Peyer's patch (tissue), 4 donors: ENCODE data around the gene VTN. TPM values are rescaled to one million over a fixed set of nuclear protein-coding genes. Genes with fewer than 3 reads are reported as not detected.

Experiments
- DNase-seq, 3 donors: peaks; one replicate each; pipeline ENCODE4 v3.0.0-alpha.2; 2017 to 2019
- H3K27ac ChIP-seq, 4 donors: fragments of 200-600 bp; sonication (generic); one replicate each; pipeline ENCODE4 v1.5.1; 2016 to 2019
- H3K27me3 ChIP-seq, 2 donors: fragments of 200-600 bp; sonication (generic); one replicate each; pipeline ENCODE4 v1.5.1; 2019
- H3K36me3 ChIP-seq, 3 donors: fragments of 200-600 bp; sonication (generic); one replicate each; pipeline ENCODE4 v1.5.1; 2016 to 2019
- H3K4me1 ChIP-seq, 4 donors: fragments of 200-600 bp; sonication (generic); one replicate each; pipeline ENCODE4 v1.5.1; 2016 to 2019
- H3K4me3 ChIP-seq, 4 donors: fragments of 200-600 bp; sonication (generic); 1 replicate in 3 of 4; 2 replicates in 1 of 4; pipeline ENCODE4 v1.5.1; 2016 to 2019; ENCODE audit warnings: mild to moderate bottlenecking in 1 of 4
- H3K9me3 ChIP-seq, 4 donors: fragments of 200-600 bp; sonication (generic); one replicate each; pipeline ENCODE4 v1.5.1; 2016 to 2019; ENCODE audit warnings: mild to moderate bottlenecking in 1 of 4
- CTCF ChIP-seq, 6 experiments: fragments of 450-650 bp in 4 of 6; fragments of 200-600 bp in 2 of 6; sonication (generic) in 1 of 6; IDR thresholded peaks; one replicate each; pipeline ENCODE4 v1.5.1; 2017 to 2019; ENCODE audit warnings: antibody characterized with exemption in 6 of 6, mild to moderate bottlenecking in 3 of 6, moderate library complexity in 1 of 6
- POLR2A ChIP-seq, 2 donors: fragments of 450-650 bp; IDR thresholded peaks; one replicate each; pipeline ENCODE4 v1.5.1; 2017; ENCODE audit warnings: antibody characterized with exemption in 2 of 2, mild to moderate bottlenecking in 2 of 2, moderate library complexity in 2 of 2
- total RNA-seq, 4 donors: library from RNA; depleted of rRNA; stranded (reverse); fragments of >200 nt; gene quantifications; one replicate each; pipeline ENCODE4 v1.1.0, GENCODE V29; 2016

The VTN gene
- total RNA-seq, 4 donors from 2014 or later, result 0.57 TPM; not detected in 3

DNA sequence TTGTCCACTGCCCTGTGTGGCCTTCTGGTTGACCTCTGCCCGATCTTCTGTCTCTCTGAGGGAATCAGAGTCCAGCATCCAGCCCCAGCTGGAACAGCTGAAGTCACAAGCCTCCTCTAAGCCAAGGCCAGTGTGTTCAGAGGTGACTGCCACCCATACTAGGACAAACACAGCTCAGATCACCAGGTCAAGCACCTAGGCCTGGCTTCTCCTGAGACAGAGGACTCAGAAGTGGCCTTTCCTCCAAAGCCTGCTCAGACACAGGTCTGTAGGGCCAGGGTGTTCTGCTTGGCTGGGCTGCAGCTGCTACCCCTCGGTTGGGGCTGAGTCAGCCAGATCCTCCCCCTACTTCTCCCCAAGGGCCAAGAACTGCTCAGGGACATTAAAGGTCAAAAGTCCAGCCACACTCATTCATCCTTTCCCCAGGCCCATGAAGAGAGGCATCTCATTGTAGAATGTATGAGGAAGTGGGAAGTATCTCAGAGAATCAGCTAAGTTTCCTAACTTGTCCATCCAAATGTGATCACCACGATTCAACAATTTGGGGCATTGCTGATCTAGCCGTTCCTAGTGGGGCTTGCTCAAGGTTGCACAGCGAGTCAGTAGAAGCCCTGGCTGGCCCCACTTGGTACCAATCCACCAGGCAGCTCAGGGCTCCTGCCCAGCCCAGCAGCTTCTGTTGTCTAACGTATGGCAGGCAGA is 28.3 kb upstream of the VTN start:
- H3K9me3 ChIP-seq, result no peaks in the 10 kb centered on the region
- no peaks in the 10 kb centered on the region for H3K4me1 ChIP-seq
- H3K27ac ChIP-seq, result peak overlapping the region in 2 of 4 donors; percentile 17 to 56
- TF ChIP-seq CTCF (IDR thresholded peaks at IDR 0.05) (no peak), POLR2A (IDR thresholded peaks at IDR 0.05) (no peak)
- H3K36me3 ChIP-seq, result peaks cover 0 to 25% (median 0%) of the 10 kb centered on the region in 3 donors
- peak in 1 of 3 donors; percentile 54 for DNase-seq
- no peaks in the 10 kb centered on the region for H3K27me3 ChIP-seq
- no peak overlapping the region for H3K4me3 ChIP-seq

- no peak for DNase-seq
- peak overlapping the region in 1 of 4 donors; percentile 56 for H3K27ac ChIP-seq
- H3K27me3 ChIP-seq, result no peaks in the 10 kb centered on the region
- peaks cover 0 to 30% (median 2%) of the 10 kb centered on the region in 3 donors for H3K36me3 ChIP-seq
- H3K9me3 ChIP-seq, result no peaks in the 10 kb centered on the region
- no peak for TF ChIP-seq CTCF (IDR thresholded peaks at IDR 0.05)
- no peak for TF ChIP-seq POLR2A (IDR thresholded peaks at IDR 0.05)
- H3K4me3 ChIP-seq, result no peak overlapping the region
- no peaks in the 10 kb centered on the region for H3K4me1 ChIP-seq
Observed at GRCh38 chr17:28397687-28398279, 27.7 kb upstream of the VTN start.

- Histone ChIP-seq H3K4me3 (no peak overlapping the region), H3K9me3 (no peaks in the 10 kb centered on the region), H3K27me3 (no peaks in the 10 kb centered on the region), H3K27ac (no peak overlapping the region), H3K36me3 (peaks cover 0 to 35% (median 2%) of the 10 kb centered on the region in 3 donors), H3K4me1 (no peaks in the 10 kb centered on the region)
- DNase-seq, result no peak
- TF ChIP-seq POLR2A (IDR thresholded peaks at IDR 0.05) (no peak), CTCF (IDR thresholded peaks at IDR 0.05) (no peak)
Observed at GRCh38 chr17:28397275-28397674, 27.2 kb upstream of the VTN start.

GRCh38 chr17:28396635-28397239 is 26.6 kb upstream of the VTN start:
- no peak overlapping the region for H3K27ac ChIP-seq
- H3K4me1 ChIP-seq, result no peaks in the 10 kb centered on the region
- H3K9me3 ChIP-seq, result no peaks in the 10 kb centered on the region
- H3K36me3 ChIP-seq, result peaks cover 0 to 40% (median 2%) of the 10 kb centered on the region in 3 donors
- H3K4me3 ChIP-seq, result no peak overlapping the region
- H3K27me3 ChIP-seq, result no peaks in the 10 kb centered on the region
- no peak for DNase-seq
- TF ChIP-seq POLR2A (IDR thresholded peaks at IDR 0.05), result no peak
- TF ChIP-seq CTCF (IDR thresholded peaks at IDR 0.05), result no peak

DNA sequence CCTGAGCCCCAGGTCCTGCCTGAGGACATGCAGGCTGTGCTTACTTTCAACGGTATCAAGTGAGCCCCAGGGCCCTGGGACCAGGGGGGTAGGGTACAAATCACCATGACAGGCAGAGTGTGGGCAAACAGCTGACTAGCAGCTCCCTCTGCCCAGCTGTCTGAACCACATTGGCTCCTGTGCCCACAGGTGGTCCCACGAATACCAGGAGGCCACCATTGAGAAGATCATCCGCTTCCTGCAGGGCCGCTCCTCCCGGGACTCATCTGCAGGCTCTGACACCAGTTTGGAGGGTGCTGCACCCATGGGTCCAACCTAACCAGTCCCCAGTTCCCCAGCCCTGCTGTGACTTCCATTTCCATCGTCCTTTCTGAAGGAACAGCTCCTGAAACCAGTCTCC is 25.9 kb upstream of the VTN start:
- Histone ChIP-seq H3K4me3 (no peak overlapping the region), H3K36me3 (peaks cover 0 to 44% (median 2%) of the 10 kb centered on the region in 3 donors), H3K9me3 (no peaks in the 10 kb centered on the region), H3K4me1 (no peaks in the 10 kb centered on the region), H3K27ac (no peak overlapping the region), H3K27me3 (no peaks in the 10 kb centered on the region)
- DNase-seq, result no peak
- no peak for TF ChIP-seq POLR2A (IDR thresholded peaks at IDR 0.05)
- no peak for TF ChIP-seq CTCF (IDR thresholded peaks at IDR 0.05)
